G401 (cell line): Measurements from ENCODE around the gene ZNF214. TPM values are rescaled to one million over a fixed set of nuclear protein-coding genes. Genes with fewer than 3 reads are reported as not detected.

Experiments
- DNase-seq: peaks from one replicate; pipeline ENCODE4 v3.0.0-alpha.2; 2015; ENCODE audit warnings: low spot score
- in situ Hi-C: cut with HindIII; loops from 2 replicates; pipeline ENCODE4 v1.10.0; 2016; ENCODE audit warnings: low sequenced_read_pairs, mixed read lengths
- total RNA-seq: library from RNA; depleted of rRNA; stranded (reverse); fragments of >200 nt; shearing (Covaris generic); gene quantifications from 2 replicates; pipeline ENCODE4 v1.2.3, GENCODE V29; 2014; rRNA removed

ZNF214 gene
- 3.6 and 6.9 TPM in 2 replicates for total RNA-seq

DNA sequence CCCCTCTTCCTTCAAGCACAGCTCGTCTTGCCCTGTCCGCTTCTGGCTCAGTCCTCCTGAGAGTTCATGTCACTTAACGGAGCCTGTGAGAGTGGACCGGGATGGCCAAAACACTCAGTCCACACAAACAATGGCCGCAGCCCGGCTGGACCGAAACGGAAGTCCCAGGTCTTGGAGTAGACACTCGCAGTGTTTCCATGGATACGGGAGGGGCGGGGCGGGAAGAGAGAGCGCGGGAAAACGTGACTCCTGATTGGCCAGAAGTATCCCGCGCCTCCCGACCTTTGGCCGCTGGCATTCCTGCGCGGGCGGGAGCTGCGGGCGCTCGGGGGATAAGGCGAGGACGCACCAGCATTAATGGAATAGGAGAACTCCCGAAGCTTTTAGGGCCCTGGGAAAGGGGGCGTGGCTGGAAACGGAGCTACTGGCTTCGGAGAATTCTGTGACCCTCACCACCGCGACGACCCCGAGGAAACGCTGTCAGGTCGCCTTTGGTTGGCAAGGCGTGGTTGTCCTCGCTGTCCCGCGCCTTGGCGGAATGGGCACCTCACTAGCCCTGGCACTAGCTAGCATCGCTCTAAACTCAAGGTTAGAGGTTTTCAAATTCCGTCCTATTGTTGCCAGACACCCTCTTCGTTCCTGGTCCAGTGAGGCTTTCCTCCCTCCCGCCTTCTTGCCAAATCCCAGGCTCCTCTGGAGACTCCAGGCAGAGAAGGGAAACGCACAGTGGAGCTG is at the start of gene ZNF214, which contains the start of gene NLRP14:
TSS of gene ZNF214 (minus strand) at position 164 of the 735 bp plus-strand sequence. CDS start 17,511 bp downstream, outside the sequence.
TSS of gene NLRP14 (plus strand) at position 297 of the 735 bp plus-strand sequence. CDS start 18,108 bp downstream, outside the sequence.
- peak; percentile 96 for DNase-seq
- in situ Hi-C loops: no loop called here

DNA sequence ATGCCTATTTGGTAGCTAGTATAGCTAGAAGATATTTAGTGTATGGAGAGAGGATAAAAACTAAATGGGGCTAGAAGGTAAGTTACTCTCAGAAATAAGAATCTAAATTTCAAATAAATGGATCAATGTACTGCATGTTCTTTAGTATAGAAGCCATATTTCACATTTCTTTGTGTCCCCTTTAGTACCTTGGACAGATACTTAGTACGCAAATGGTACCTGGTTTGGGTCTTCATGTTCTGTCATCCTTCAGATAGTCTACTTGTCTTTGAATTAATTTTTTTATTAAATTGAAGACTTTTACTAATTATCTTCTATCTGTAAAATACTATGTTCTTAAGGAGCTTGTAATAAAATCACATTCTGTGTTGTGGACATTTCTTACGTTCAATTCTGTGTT is 42.4 kb upstream of the ZNF214 start:
- in situ Hi-C loops: no loop called here
- no peak for DNase-seq

DNA sequence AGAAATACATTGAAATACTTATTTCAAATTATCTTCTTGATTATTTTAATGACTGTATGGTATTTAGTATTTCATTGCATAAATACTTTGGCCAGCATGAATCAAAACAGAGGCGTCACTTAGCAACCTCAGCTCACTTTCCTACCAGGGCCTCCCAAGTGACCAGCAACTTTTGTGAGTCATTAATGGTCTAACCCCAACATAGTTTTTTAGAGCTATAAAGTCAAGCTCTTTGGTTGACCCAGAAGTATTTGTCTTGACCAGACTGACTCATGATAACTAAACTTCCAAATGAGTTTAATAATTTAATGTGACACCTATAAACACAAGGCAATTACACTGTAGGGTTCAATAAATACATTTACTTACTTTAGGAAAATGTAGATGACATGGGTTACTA is 40.7 kb upstream of the ZNF214 start:
- in situ Hi-C loops: no loop called here

DNA sequence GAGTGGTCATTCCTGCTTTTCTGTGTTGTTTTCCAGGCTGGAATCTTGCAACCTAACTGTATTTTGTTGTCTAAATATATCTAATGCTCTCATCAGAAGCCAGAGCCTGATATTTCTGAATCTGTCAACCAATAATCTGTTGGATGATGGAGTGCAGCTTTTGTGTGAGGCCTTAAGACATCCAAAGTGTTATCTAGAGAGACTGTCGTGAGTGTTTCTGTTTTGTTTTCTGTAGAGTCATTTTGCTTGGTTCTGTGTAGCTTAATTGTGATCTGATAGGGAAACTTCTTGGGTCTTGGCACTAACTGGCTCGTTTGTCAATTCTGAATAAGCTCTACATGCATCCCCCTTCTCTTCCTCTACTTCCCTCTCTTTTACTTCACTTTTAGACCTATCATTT is 37.5 kb upstream of the ZNF214 start:
- DNase-seq: no peak
- in situ Hi-C loops: no loop called here

More for the DNA sequence above, 40.7 kb upstream of the ZNF214 start:
- no peak for DNase-seq

DNA sequence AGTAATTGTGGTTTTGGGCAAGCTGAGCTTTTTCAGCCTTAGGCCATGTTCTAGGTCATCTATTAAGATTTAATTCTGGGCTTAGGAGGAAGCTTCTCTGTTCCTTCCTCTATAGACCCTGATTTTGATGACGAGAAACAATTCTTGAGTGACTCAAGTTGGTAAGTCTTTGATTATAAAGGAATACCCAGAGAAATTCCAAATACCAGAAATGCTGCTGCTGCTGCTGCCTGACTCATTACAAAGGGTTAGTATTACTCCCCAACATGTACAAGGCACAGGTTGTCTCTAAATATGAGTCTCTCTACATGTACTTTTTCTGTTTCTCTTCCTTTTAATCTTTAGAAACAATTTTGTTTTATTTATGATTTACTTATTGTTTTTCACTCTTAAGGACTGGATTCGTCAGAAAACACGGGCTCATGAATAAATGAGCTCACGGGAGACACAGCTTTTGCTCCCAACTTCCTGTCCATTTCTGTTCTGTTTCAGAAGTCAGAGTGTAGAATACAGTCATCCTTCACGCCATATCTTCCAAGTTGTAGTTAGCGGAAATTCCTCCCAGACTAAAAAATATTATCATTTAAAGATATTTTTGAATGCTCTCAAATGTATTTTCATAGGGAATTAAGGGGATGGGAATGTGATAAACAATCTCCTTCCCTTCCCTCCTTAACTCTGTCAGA is 36.8 kb upstream of the ZNF214 start:
- in situ Hi-C loops: no loop called here
- no peak for DNase-seq

DNA sequence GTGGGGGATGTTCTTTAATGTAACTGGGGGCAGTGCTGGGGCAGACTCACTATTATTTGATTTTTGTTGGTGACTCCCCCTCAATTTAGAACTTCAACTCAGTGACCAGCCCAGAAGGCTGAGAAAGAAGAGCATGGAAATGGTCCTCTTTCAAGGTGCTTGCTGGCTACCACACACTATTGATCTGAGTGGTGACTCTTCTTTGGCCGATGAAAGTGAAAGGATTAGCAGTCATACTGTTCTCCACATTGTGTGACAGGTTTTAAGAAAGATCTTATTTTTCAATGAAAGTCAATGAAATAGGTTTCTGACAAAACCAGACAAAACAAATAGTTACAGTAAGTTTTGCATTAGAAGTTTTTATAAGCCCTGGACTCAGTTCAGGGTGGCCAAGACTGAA is 30.0 kb upstream of the ZNF214 start:
- no peak for DNase-seq
- in situ Hi-C loops: no loop called here

DNA sequence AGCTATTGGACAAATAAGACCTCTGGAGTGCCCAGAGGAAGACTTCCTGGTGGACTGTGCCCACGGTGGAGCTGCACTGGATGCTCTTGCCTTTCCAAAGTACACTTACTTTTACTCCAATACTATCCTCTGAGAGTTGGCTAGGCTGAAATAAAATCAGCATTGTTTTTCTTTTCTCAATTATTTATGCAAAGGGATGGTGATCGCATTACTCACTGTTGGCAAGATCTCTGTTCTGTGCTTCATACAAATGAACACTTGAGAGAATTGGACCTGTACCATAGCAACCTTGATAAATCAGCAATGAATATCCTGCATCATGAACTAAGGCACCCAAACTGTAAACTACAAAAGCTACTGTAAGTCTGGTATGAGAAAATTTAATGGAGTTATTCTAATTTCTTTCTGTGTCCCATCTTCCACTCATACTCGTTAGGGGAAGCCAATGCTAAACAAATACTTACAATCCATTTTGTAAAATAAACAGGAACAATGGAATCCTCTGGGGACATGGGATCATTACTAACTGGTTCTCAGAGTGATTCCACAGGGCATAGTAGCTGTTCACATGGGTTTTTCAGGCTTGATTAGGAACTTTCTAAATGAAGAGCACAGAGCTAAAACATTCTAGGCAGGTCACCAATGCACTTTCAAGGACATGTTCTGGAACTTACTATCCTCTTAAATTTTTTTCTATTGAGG is 26.5 kb upstream of the ZNF214 start:
- no peak for DNase-seq
- in situ Hi-C loops: no loop called here

DNA sequence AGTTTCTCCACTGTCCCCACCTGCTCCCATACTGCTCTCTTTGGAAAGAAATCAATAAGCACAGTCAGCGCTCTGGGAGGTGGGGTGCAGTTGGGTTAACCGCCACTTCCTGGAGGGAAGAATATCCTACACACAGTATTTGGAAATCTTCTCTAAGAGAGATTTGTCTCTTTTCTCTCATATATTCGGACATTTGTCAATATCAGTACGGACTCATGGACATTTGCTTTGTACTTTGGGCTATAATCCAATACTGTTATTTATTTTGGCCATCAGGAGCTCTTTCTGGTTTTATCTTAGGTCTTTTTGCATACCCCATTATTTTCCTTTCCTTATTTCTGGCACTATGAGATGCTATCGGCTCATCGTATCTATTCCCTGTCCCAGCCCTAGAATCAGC is 13.9 kb upstream of the ZNF214 start:
- in situ Hi-C loops: no loop called here
- no peak for DNase-seq

DNA sequence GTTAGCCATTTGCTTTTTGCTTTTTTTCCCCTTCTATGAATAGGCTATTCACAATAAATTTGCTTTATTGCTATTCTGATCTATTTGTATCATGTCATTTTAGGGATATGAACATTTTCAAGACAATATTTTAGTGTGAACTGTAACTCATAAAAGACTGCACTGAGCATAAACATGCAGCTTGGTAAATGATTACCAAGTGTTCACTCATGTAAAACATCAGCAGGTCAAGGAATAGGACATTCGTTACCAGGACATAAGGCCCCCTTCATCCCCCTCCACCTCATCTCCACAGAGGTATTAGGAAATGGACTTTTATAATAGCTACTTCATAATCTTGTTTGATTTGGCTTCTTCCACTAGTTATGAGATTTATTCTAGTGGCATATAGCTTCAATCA is 12.5 kb upstream of the ZNF214 start:
- in situ Hi-C loops: no loop called here
- no peak for DNase-seq

DNA sequence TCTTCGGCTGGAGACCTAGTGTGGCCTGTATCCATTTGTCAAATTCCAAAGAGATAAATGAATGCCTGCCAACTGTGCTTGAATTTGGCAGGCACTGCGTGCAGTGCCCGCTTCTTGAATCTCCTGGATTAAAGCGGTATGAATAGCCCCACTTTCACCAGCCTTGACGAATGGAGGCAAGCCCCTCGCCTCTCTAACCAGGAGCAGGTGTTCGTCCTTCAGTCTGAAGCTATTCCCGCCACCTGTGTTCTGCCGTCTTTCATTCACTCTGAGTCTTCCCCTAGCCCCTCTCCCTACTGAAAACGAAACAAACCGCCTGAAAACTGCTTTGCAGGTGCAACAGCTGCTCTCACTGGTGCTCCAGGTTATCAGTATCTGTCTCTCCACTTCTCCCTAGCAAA is 11.3 kb upstream of the ZNF214 start:
- in situ Hi-C loops: no loop called here
- DNase-seq: no peak

DNA sequence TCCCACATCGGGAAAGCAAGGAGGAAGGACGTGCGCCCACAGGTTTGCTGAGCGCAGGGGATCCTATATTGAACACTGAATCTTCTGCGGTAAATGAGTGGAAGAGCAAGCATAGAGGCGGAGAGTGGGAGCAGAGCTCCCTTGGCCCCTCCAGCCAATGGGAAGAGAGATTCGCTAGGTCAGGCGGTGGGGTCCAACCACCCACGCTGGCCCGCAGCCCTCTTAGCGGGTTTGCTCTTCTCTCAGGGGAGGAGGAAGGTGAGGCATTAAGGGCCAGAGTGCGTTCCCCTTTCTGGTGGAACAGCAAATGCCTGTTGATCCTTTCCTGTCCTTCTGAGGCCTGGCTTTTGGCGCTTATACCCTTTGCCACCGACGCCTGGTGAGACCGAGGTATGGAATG is 10.7 kb upstream of the ZNF214 start:
- no peak for DNase-seq
- in situ Hi-C loops: no loop called here

DNA sequence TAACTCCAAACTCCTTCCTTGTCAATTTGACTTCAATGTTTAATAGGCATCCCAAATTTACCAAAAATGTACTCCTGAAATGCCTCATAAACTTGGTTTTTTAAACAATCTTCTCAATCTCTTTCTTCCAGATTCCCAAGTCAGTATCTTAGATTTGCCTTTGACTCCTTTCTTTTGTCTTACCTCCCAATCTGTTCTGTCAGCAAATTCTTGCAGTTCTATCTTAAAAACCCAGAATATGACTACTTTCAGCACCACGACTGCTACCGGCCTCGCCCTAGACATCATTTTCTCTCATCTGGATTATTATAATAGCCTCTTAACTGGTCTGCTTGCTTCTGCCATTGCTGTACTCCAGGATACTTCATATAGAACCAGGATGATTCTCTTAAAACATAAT is 8.0 kb upstream of the ZNF214 start:
- in situ Hi-C loops: no loop called here
- DNase-seq: no peak

DNA sequence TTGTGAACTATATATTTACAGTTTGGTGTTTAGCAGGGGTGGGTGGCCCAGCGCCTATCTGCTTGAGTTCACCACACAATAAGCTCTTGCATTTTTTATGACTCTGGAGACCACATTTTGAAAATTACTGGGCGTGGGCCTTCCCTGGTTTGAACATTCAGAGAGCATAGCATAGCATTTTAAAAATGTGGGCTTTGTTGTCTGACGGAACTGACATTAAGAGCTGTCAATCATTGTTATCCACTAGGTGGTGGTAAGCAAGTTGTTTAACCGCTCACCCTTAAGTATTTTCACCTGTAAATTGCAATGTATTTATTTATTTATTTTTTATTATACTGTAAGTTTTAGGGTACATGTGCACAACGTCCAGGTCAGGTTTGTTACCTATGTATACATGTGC is 1.2 kb upstream of the ZNF214 start:
- DNase-seq: no peak
- in situ Hi-C loops: no loop called here

DNA sequence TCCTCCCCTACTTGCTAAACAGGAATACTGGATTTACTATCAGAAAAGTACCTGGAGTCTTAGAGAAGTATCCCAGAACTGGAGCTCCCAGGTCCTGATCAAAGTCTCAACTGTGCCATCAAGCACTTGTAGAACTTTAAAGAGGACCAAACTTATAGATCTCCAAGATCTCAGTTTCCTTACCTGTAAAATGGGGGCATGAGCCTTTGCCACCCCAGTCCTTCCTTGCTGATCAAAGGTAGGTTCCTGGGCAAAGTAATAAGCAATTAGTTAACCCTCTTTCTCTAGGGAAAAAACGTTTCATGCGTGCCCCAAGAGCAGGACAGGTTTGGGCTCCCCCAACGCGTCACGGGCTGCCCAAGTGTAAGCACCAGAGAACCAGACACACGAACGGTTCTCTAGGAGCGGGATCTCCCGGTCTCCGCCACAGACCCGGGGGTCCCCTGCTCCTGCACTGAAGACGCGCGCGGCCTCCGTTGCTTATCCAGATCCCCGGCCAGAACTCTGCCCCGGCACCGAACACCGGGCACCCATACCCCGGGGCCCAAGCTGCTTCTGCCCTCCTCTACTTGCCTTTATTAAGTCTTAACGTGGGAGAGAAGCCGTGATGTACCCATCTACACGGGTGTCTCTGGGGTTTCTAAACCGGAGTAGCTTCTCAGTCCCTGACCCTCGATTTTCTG is 505 bp downstream of the ZNF214 start:
- in situ Hi-C loops: no loop called here
- DNase-seq: no peak

DNA sequence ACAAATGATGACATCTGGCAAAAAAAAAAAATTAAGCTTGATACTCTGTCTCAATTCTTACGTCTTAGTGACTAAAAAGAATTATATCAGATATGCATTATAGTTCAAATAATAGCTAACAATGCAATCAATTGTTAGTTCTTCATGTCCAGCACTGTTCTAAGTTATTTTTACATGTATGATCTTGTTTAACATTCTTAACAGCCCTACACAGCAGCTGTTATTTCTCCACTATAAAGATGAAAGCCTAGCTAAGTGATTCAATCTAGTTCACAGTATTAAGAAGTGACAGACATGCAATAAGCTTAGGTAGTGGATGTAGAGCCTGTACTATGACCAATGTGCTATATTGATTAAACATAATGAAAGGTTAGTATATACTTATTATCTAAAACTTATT is 4.1 kb downstream of the ZNF214 start:
- in situ Hi-C loops: no loop called here
- DNase-seq: no peak

DNA sequence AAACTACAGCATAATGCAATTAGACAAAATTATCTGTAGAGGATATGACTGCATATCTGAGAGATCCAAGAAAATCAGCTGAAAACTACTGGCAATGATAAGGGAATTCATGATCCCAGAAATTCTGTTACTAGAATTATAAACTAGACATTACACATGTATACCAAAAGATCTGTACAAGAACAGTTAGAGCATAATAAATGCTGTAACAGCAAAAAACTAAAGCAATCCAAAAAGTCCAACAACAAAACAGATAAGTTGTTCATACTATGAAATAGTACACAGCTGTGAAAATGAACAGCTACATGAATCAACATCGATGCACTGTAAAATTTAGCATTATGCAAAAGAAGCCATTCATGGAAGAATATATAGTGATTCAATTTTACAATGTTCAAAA is 6.0 kb downstream of the ZNF214 start:
- in situ Hi-C loops: no loop called here
- DNase-seq: no peak

DNA sequence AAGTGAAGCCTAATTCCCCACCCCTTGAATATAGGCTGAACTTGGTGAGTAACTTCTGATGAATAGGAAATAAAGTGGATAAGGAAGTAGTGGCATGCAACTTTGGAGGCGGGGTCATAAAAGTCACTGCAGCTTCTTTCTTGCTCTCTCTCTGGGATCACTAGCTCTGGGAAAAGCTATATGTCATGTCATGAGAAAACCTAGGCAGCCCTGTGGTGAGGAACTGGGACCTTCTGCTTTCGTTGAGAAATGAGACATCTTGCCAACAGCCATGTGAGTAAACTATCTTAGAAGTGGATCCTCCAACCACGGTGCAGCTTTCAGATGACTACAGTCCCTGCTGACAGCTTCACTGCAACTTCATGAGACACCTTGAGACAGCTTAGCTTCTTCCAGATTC is 15.7 kb downstream of the ZNF214 start:
- no peak for DNase-seq
- in situ Hi-C loops: no loop called here

DNA sequence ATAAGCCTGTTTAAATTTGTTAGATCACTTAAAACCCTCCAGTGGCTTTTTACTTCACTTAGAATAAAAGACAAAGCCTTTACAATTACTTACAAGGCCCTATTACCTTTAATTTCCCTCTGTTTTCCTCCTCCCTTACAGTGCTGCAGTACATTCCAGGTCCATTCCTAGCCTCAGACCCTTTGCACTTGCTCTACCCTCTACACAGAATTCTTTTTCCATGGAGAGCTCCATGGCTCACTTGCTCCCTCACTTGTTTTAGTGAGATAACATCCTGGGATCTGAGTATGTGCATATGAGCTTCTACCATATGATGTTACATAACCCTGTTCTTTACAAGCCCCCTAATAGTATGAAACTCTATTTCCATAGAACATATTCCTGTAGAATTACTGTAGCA is 24.4 kb downstream of the ZNF214 start:
- in situ Hi-C loops: no loop called here
- DNase-seq: no peak

DNA sequence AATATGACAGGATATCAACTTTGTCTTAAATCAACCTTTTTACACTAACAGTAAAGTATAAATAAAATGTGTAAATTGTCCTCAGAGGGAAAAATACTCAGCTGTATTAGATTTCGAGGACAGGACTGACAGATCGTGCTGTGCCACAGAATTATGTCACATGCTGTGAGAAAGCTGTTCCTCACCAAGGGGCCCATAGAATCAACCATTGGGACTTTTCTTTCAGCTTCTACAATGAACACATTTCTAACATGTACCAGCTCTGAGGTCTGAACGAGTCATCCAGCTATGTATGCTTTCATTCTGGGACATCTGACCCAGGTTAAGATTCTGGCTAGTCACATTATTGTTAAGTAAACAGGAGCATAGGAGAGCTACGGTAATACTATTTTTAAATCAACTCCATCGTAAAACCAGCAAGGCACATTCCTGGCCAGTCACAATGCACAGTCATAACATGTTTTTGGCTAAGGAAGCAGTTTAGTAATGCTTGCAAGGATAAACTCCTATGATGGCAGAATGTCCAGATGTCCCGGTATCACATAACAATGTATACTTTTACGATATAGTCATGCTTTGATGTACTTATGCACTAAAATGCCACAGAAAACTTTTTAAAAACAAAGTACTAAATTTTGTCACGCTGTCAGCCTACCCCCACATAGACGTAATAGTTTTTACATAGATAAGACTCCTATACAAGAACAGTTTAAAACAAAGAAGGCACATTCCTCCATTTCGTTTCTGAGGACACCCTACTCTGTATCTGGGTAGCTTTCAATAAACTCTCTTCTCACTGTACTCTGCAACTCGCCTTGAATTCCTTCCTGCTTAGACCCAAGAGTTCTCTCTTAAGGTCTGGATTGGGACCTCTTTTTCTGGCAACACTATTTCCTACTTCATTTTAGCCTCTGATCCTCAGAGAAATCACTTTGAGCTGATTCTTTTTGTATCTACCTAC is 27.4 kb downstream of the ZNF214 start:
- DNase-seq: no peak
- in situ Hi-C loops: no loop called here
